Retina (tissue), 1 donor: Measurements from ENCODE around the gene SLC38A5.
A peak's percentile ranks its signal among the peaks of the same experiment; 100 is the strongest.
"Not testable (repeated sequence)": the region's sequence is repeated elsewhere in the genome, so short reads cannot be mapped to it uniquely, and the experiment has no call there.

ENCODE experiments used
- DNase-seq: peaks from one replicate; pipeline ENCODE4 v3.0.0-alpha.2; 2016

SLC38A5 gene

GRCh38 chrX:48470110-48470832, at the start of gene SLC38A5:
Gene SLC38A5 (minus strand): TSS chrX:48470260. CDS start chrX:48467924, 2,336 bp downstream.
- no peak for DNase-seq

- DNase-seq: not testable (repeated sequence)
Observed at GRCh38 chrX:48519481-48519880, 49.4 kb upstream of the SLC38A5 start.

GRCh38 chrX:48516987-48517386, 46.9 kb upstream of the SLC38A5 start:
- no peak for DNase-seq

GRCh38 chrX:48516285-48516684, 46.2 kb upstream of the SLC38A5 start:
- no peak for DNase-seq

- DNase-seq: no peak
Observed at GRCh38 chrX:48515842-48516241, 45.8 kb upstream of the SLC38A5 start.

- DNase-seq: no peak
Observed at GRCh38 chrX:48514868-48515460, 44.9 kb upstream of the SLC38A5 start.

- DNase-seq: no peak
Observed at GRCh38 chrX:48514126-48514806, 44.2 kb upstream of the SLC38A5 start.

GRCh38 chrX:48513670-48514069, 43.6 kb upstream of the SLC38A5 start:
- DNase-seq: no peak

GRCh38 chrX:48512371-48512935, 42.4 kb upstream of the SLC38A5 start:
- DNase-seq: no peak

- no peak for DNase-seq
Observed at GRCh38 chrX:48511560-48511959, 41.5 kb upstream of the SLC38A5 start.

- peak; percentile 13 for DNase-seq
Observed at GRCh38 chrX:48509619-48510018, 39.6 kb upstream of the SLC38A5 start.

- DNase-seq: no peak
Observed at GRCh38 chrX:48509245-48509590, 39.2 kb upstream of the SLC38A5 start.

- peak; percentile 71 for DNase-seq
Observed at GRCh38 chrX:48508400-48509244, 38.6 kb upstream of the SLC38A5 start, which contains the start of gene PORCN. Gene PORCN (plus strand): TSS chrX:48508992. CDS start chrX:48509821, 829 bp downstream.

GRCh38 chrX:48507246-48507645, 37.2 kb upstream of the SLC38A5 start:
- DNase-seq: peak; percentile 28

- no peak for DNase-seq
Observed at GRCh38 chrX:48505481-48505880, 35.4 kb upstream of the SLC38A5 start.

GRCh38 chrX:48504261-48504660, 34.2 kb upstream of the SLC38A5 start:
- no peak for DNase-seq

- no peak for DNase-seq
Observed at GRCh38 chrX:48498374-48498809, 28.3 kb upstream of the SLC38A5 start.

GRCh38 chrX:48497871-48498270, 27.8 kb upstream of the SLC38A5 start:
- DNase-seq: no peak

GRCh38 chrX:48496660-48497059, 26.6 kb upstream of the SLC38A5 start:
- DNase-seq: no peak

GRCh38 chrX:48493890-48494364, 23.9 kb upstream of the SLC38A5 start:
- DNase-seq: peak; percentile 53

- DNase-seq: no peak
Observed at GRCh38 chrX:48492293-48492910, 22.3 kb upstream of the SLC38A5 start.

- no peak for DNase-seq
Observed at GRCh38 chrX:48491809-48492208, 21.7 kb upstream of the SLC38A5 start.
